HG03064 (cell line): ENCODE data around the gene ATRN.

Source experiments
- ATAC-seq: cut with Tn5 transposase; IDR thresholded peaks from one replicate; pipeline ENCODE4 v1.9.1; 2021; ENCODE audit warnings: low read depth; ENCODE audit not compliant: unreplicated experiment

ATRN gene

GRCh38 chr20:3690413-3690812, 219.6 kb downstream of the ATRN start:
- no peak for ATAC-seq

- no peak for ATAC-seq
Observed at GRCh38 chr20:3691306-3691705, 220.5 kb downstream of the ATRN start.

GRCh38 chr20:3691897-3692296, 221.1 kb downstream of the ATRN start:
- no peak for ATAC-seq

GRCh38 chr20:3692706-3693294, 222.0 kb downstream of the ATRN start:
- no peak for ATAC-seq

- no peak for ATAC-seq
Observed at GRCh38 chr20:3693376-3693775, 222.6 kb downstream of the ATRN start.

GRCh38 chr20:3694864-3695263, 224.0 kb downstream of the ATRN start:
- ATAC-seq, result no peak

- ATAC-seq, result no peak
Observed at GRCh38 chr20:3696200-3696599, 225.4 kb downstream of the ATRN start.

- no peak for ATAC-seq
Observed at GRCh38 chr20:3696745-3697587, 226.1 kb downstream of the ATRN start.

GRCh38 chr20:3697588-3698305, 226.9 kb downstream of the ATRN start:
- no peak for ATAC-seq

- no peak for ATAC-seq
Observed at GRCh38 chr20:3698591-3699001, 227.8 kb downstream of the ATRN start.

GRCh38 chr20:3699037-3699436, 228.2 kb downstream of the ATRN start:
- ATAC-seq, result no peak
